Measurements from ENCODE around the gene ADGRL2.
A peak's percentile ranks its signal among the peaks of the same experiment; 100 is the strongest.

The ADGRL2 gene

DNA sequence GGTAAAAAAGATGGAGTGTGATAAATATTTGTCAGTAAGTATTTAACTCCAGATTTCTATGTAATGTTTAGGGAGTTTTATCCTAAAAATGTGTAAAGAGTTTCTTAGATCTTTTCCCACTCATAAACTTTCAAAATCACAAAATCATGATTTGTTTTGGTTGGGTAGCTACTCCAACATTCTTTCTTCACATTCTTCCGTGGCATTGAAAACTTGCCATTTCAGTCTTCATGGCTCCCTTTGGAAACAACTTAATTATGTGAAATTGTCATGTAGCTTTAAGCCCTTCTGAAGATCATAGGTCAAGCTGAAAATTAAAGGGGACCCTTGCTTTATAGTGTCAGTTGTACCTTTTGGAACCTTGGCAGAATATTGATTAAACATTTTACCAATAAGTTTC is 73.2 kb downstream of the ADGRL2 start:
- Mint-ChIP-seq H3K4me1 (peaks cover 61% of the 10 kb centered on the region), H3K27ac (peak overlapping the region in 1 of 3 experiments; percentile 61), H3K4me3 (no peak overlapping the region)

GRCh38 chr1:81874461-81874860 is 73.7 kb downstream of the ADGRL2 start:
- H3K27me3 Mint-ChIP-seq (ENCODE audit: low read depth) = no peaks in the 10 kb centered on the region
- TF ChIP-seq, protein P1, sequence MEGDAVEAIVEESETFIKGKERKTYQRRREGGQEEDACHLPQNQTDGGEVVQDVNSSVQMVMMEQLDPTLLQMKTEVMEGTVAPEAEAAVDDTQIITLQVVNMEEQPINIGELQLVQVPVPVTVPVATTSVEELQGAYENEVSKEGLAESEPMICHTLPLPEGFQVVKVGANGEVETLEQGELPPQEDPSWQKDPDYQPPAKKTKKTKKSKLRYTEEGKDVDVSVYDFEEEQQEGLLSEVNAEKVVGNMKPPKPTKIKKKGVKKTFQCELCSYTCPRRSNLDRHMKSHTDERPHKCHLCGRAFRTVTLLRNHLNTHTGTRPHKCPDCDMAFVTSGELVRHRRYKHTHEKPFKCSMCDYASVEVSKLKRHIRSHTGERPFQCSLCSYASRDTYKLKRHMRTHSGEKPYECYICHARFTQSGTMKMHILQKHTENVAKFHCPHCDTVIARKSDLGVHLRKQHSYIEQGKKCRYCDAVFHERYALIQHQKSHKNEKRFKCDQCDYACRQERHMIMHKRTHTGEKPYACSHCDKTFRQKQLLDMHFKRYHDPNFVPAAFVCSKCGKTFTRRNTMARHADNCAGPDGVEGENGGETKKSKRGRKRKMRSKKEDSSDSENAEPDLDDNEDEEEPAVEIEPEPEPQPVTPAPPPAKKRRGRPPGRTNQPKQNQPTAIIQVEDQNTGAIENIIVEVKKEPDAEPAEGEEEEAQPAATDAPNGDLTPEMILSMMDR (IDR thresholded peaks at IDR 0.05; ENCODE audit: unreplicated experiment in 3 of 3) = no peak
- peaks cover 61% of the 10 kb centered on the region for H3K4me1 Mint-ChIP-seq
- peaks cover 10% of the 10 kb centered on the region for H3K9me3 Mint-ChIP-seq
- H3K4me3 Mint-ChIP-seq = no peak overlapping the region
- peaks cover 17% of the 10 kb centered on the region for H3K36me3 Mint-ChIP-seq (ENCODE audit: low read depth)
- H3K27ac Mint-ChIP-seq = peak overlapping the region; percentile 65 to 78 (median 73)

More for the DNA sequence above, 73.2 kb downstream of the ADGRL2 start:
- peaks cover 21% of the 10 kb centered on the region for H3K36me3 Mint-ChIP-seq (ENCODE audit: low read depth)
- no peaks in the 10 kb centered on the region for H3K27me3 Mint-ChIP-seq (ENCODE audit: low read depth)
- TF ChIP-seq, protein P1 (IDR thresholded peaks at IDR 0.05; ENCODE audit: unreplicated experiment in 3 of 3) = no peak
- peaks cover 10% of the 10 kb centered on the region for H3K9me3 Mint-ChIP-seq

GRCh38 chr1:81874940-81875339 is 74.2 kb downstream of the ADGRL2 start:
- H3K27me3 Mint-ChIP-seq (ENCODE audit: low read depth) = no peaks in the 10 kb centered on the region
- H3K9me3 Mint-ChIP-seq = peaks cover 10% of the 10 kb centered on the region
- H3K4me3 Mint-ChIP-seq = peak overlapping the region in 1 of 3 experiments; percentile 7
- peaks cover 16% of the 10 kb centered on the region for H3K36me3 Mint-ChIP-seq (ENCODE audit: low read depth)
- TF ChIP-seq, protein P1 (IDR thresholded peaks at IDR 0.05; ENCODE audit: unreplicated experiment in 3 of 3) = no peak
- H3K27ac Mint-ChIP-seq = peak overlapping the region; percentile 65 to 78 (median 73)
- H3K4me1 Mint-ChIP-seq = peaks cover 61% of the 10 kb centered on the region

DNA sequence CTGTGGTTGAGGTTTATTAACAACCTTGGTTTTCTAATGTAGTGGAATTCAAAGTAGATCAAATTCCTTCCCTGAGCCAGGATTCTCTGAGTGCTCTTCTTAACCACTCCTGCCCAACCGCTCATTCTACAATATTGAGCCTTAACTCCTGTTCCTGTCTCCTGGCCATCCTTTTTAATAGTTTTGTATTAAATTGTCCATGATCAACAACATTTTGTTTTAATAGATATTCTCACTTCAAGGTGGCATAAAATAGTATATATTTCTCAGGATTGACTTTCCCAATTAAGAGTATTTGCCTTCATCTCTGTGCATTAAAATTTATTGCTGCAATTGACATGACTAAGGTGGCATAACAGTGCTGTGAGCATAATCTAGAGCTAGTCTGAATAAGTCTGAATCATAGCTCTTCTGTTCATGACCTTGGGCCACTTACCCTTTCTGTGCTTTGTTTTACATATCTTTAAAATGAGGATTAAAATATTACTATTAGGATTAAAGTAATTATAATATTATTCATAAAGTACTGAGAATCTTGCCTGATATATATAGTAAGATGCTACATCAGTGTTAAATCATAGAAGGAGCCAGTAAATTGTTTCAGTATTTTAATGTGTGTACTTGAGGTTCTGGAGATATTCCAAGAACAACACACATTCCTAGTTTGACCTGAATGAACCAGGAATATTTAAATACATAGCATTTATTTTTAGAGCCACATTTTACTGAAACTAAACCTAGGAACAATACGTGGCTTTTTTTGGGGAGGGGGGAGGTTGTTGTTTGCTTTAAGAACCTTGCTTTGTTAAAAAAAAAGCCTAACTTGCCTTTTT is 76.4 kb downstream of the ADGRL2 start:
- H3K4me1 Mint-ChIP-seq = peaks cover 74% of the 10 kb centered on the region
- peaks cover 2% of the 10 kb centered on the region for H3K36me3 Mint-ChIP-seq (ENCODE audit: low read depth)
- peak overlapping the region; percentile 61 to 83 (median 74) for H3K27ac Mint-ChIP-seq
- TF ChIP-seq, protein P1 (IDR thresholded peaks at IDR 0.05; ENCODE audit: unreplicated experiment in 3 of 3) = no peak
- H3K27me3 Mint-ChIP-seq (ENCODE audit: low read depth) = no peaks in the 10 kb centered on the region
- H3K9me3 Mint-ChIP-seq = peaks cover 2% of the 10 kb centered on the region
- peak overlapping the region; percentile 28 to 56 (median 46) for H3K4me3 Mint-ChIP-seq

DNA sequence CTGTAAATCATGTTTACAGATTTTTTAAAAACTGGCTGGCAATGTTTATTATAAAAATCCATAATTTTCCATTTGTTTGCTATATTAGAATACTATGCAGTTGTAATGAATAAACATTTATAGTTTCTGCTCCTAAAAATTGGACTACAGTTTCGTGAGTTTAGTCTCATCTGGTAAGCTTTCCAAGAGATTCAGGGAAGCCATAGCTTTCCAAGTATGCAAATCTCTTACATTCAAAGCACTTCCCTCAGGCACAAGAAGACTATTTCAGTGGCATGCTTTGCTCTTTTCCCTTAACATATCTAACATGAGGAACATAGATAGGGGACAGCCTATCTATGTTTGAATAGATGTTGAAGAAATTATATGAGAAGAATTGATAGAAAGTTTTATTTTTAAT is 77.2 kb downstream of the ADGRL2 start:
- Mint-ChIP-seq H3K4me3 (no peak overlapping the region), H3K27me3 (ENCODE audit: low read depth) (no peaks in the 10 kb centered on the region), H3K27ac (peak overlapping the region; percentile 74 to 83 (median 75)), H3K4me1 (peaks cover 76% of the 10 kb centered on the region), H3K9me3 (no peaks in the 10 kb centered on the region), H3K36me3 (ENCODE audit: low read depth) (no peaks in the 10 kb centered on the region)
- TF ChIP-seq, protein P1 (IDR thresholded peaks at IDR 0.05; ENCODE audit: unreplicated experiment in 3 of 3) = no peak
